IMR-90 (cell line): ENCODE measurements around the gene ADRA2A. TPM values are rescaled to one million over a fixed set of nuclear protein-coding genes. Genes with fewer than 3 reads are reported as not detected.
A peak's percentile ranks its signal among the peaks of the same experiment; 100 is the strongest.

Experiments used
- ATAC-seq: fragments of 200-7000 bp; cut with Tn5 transposase; 2 replicates; pipeline ENCODE4 v1.9.1; 2020; ENCODE audit warnings: low read depth, mild to moderate bottlenecking, moderate library complexity
- BruUV-seq: library from RNA; stranded (reverse); fragments of 400-500 nt; replicated peaks from 2 replicates; lab custom pipeline; 2021; lab: Mats Ljungman, UMichigan
- CTCF ChIA-PET: fragments of 300-600 bp; formaldehyde crosslinking; extraction: SDS; loops from one replicate; lab custom pipeline; 2021; ENCODE audit warnings: antibody characterized with exemption; lab: Yijun Ruan, JAX
- POLR2A ChIA-PET: fragments of 300-600 bp; sonication (Branson Sonifier 250); formaldehyde crosslinking; loops from one replicate; lab custom pipeline; 2022; ENCODE audit warnings: antibody characterized with exemption; ENCODE audit not compliant: unreplicated experiment; lab: Charles Lee
- DNase-seq: peaks from one replicate; pipeline ENCODE4 v3.0.0; 2013
- H2AFZ ChIP-seq: replicated peaks from 2 replicates; pipeline ENCODE3; 2013; ENCODE audit warnings: low read length, mild to moderate bottlenecking; ENCODE audit not compliant: poor library complexity
- H2AK5ac ChIP-seq: 2 replicates; pipeline ENCODE4 v1.6.1; 2013; ENCODE audit warnings: low read depth, low read length, inconsistent platforms
- H2AK9ac ChIP-seq: replicated peaks from 2 replicates; pipeline ENCODE3; 2013; ENCODE audit warnings: mild to moderate bottlenecking, low read depth, low read length, moderate library complexity; ENCODE audit not compliant: poor library complexity
- H2BK120ac ChIP-seq: 2 replicates; pipeline ENCODE4 v1.6.1; 2013; ENCODE audit warnings: low read depth, low read length, inconsistent platforms
- H2BK15ac ChIP-seq: 3 replicates; pipeline ENCODE4 v1.6.1; 2013; ENCODE audit warnings: low read depth, low read length, inconsistent platforms
- H2BK20ac ChIP-seq: 2 replicates; pipeline ENCODE4 v1.6.1; 2013; ENCODE audit warnings: low read depth, mild to moderate bottlenecking, inconsistent platforms, low read length, moderate library complexity
- H2BK5ac ChIP-seq: 2 replicates; pipeline ENCODE4 v1.6.1; 2013; ENCODE audit warnings: mild to moderate bottlenecking, low read depth, low read length, inconsistent platforms; ENCODE audit not compliant: poor library complexity, severe bottlenecking
- H3K14ac ChIP-seq: replicated peaks from 2 replicates; pipeline ENCODE4 v1.6.1; 2013; ENCODE audit warnings: low read depth, low read length, inconsistent platforms
- H3K18ac ChIP-seq: 2 replicates; pipeline ENCODE4 v1.6.1; 2013; ENCODE audit warnings: low read depth, low read length, control low read depth
- H3K23ac ChIP-seq: 2 replicates; pipeline ENCODE4 v1.6.1; 2013; ENCODE audit warnings: low read depth, low read length, inconsistent platforms
- H3K27ac ChIP-seq: 2 replicates; pipeline ENCODE4 v1.5.1; 2013; ENCODE audit warnings: mild to moderate bottlenecking, control low read depth, low read length; ENCODE audit not compliant: insufficient read depth
- H3K27me3 ChIP-seq: 2 replicates; pipeline ENCODE4 v1.6.1; 2013; ENCODE audit warnings: low read length; ENCODE audit not compliant: control insufficient read depth, insufficient read depth
- H3K36me3 ChIP-seq: 2 replicates; pipeline ENCODE4 v1.6.1; 2013; ENCODE audit warnings: low read length, mixed read lengths; ENCODE audit not compliant: control insufficient read depth, insufficient read depth
- H3K4ac ChIP-seq: 2 replicates; pipeline ENCODE4 v1.6.1; 2013; ENCODE audit warnings: low read depth, low read length, inconsistent platforms
- H3K4me1 ChIP-seq: 2 replicates; pipeline ENCODE4 v1.6.1; 2013; ENCODE audit warnings: low read length, mixed read lengths; ENCODE audit not compliant: control insufficient read depth, insufficient read depth
- H3K4me2 ChIP-seq: 2 replicates; pipeline ENCODE4 v1.6.1; 2013; ENCODE audit warnings: low read depth, mild to moderate bottlenecking, control low read depth, low read length, moderate library complexity
- H3K4me3 ChIP-seq: 2 replicates; pipeline ENCODE4 v1.5.1; 2013; ENCODE audit warnings: low read depth, mild to moderate bottlenecking, control low read depth, low read length, moderate library complexity; ENCODE audit not compliant: insufficient read depth
- H3K56ac ChIP-seq: 2 replicates; pipeline ENCODE4 v1.6.1; 2013; ENCODE audit warnings: low read length, inconsistent platforms; ENCODE audit not compliant: insufficient read depth; ENCODE audit errors: extremely low read depth
- H3K79me1 ChIP-seq, 2 experiments: 2 replicates each; pipeline ENCODE4 v1.6.1; 2013; ENCODE audit warnings: low read length in 2 of 2, inconsistent platforms in 1 of 2, low read depth in 1 of 2
- H3K9ac ChIP-seq: 2 replicates; pipeline ENCODE4 v1.6.1; 2013; ENCODE audit warnings: low read depth, low read length, control low read depth
- H3K9me1 ChIP-seq: 2 replicates; pipeline ENCODE4 v1.6.1; 2013; ENCODE audit warnings: low read length, inconsistent platforms; ENCODE audit not compliant: insufficient read depth
- H3K9me3 ChIP-seq: 2 replicates; pipeline ENCODE4 v1.6.1; 2013; ENCODE audit warnings: low read length; ENCODE audit not compliant: control insufficient read depth, insufficient read depth
- H4K20me1 ChIP-seq: 2 replicates; pipeline ENCODE4 v1.6.1; 2013; ENCODE audit warnings: low read length, inconsistent platforms; ENCODE audit not compliant: insufficient read depth
- H4K5ac ChIP-seq: 2 replicates; pipeline ENCODE4 v1.6.1; 2013; ENCODE audit warnings: mild to moderate bottlenecking, low read depth, low read length, control low read depth
- H4K8ac ChIP-seq, 2 experiments: 2 replicates each; pipeline ENCODE4 v1.6.1; 2013; ENCODE audit warnings: low read depth in 2 of 2, low read length in 2 of 2, control low read depth in 1 of 2, inconsistent platforms in 1 of 2
- H4K91ac ChIP-seq: 2 replicates; pipeline ENCODE4 v1.6.1; 2013; ENCODE audit warnings: low read depth, low read length, inconsistent platforms; ENCODE audit not compliant: insufficient read depth
- BHLHE40 ChIP-seq: fragments of 150-350 bp; IDR thresholded peaks from 2 replicates; pipeline ENCODE4 v1.6.1; 2016; ENCODE audit warnings: mild to moderate bottlenecking, low read depth, low read length
- CEBPB ChIP-seq: IDR thresholded peaks from 2 replicates; pipeline ENCODE4 v1.6.1; 2012; ENCODE audit warnings: low read depth, low read length, improper control_type of control experiment
- CHD1 ChIP-seq: IDR thresholded peaks from 2 replicates; pipeline ENCODE4 v1.6.1; 2012; ENCODE audit warnings: low read depth, low read length, improper control_type of control experiment
- ELK1 ChIP-seq: fragments of 150-350 bp; IDR thresholded peaks from 2 replicates; pipeline ENCODE4 v1.6.1; 2016; ENCODE audit warnings: low read depth, mild to moderate bottlenecking, low read length, moderate library complexity, borderline replicate concordance
- FOS ChIP-seq: fragments of 150-350 bp; IDR thresholded peaks from 2 replicates; pipeline ENCODE4 v1.6.1; 2016; ENCODE audit warnings: low read depth, low read length
- MAZ ChIP-seq: IDR thresholded peaks from 2 replicates; pipeline ENCODE4 v1.6.1; 2012; ENCODE audit warnings: low read depth, mild to moderate bottlenecking, low read length, improper control_type of control experiment, moderate library complexity, borderline replicate concordance
- MXI1 ChIP-seq: IDR thresholded peaks from 2 replicates; pipeline ENCODE4 v1.6.1; 2012; ENCODE audit warnings: low read depth, mild to moderate bottlenecking, low read length, moderate library complexity, borderline replicate concordance
- RCOR1 ChIP-seq: IDR thresholded peaks from 2 replicates; pipeline ENCODE4 v1.6.1; 2012; ENCODE audit warnings: mild to moderate bottlenecking, low read length, improper control_type of control experiment; ENCODE audit not compliant: insufficient replicate concordance
- USF2 ChIP-seq: fragments of 150-350 bp; IDR thresholded peaks from 2 replicates; pipeline ENCODE4 v1.6.1; 2017; ENCODE audit warnings: mild to moderate bottlenecking, antibody characterized with exemption, low read length, low read depth
- WGBS, 2 experiments: methylation state at CpG; one replicate each; pipeline versions ENCODE4 v1.1.5 to v1.1.7; 2013; ENCODE audit warnings: missing lambda C conversion rate in 2 of 2; ENCODE audit not compliant: insufficient read length in 1 of 2; ENCODE audit errors: extremely low coverage in 2 of 2; 5-methylcytosine and 5-hydroxymethylcytosine counted together
- dilution Hi-C: fragments of 300-500 bp; cut with HindIII; formaldehyde crosslinking; loops from one replicate; pipeline ENCODE4 v1.14.3; 2018; ENCODE audit warnings: low sequenced_read_pairs; ENCODE audit not compliant: unreplicated experiment
- in situ Hi-C: fragments of 300-500 bp; cut with MboI; formaldehyde crosslinking; loops from 3 replicates; pipeline ENCODE4 v1.14.3; 2019; ENCODE audit warnings: low sequenced_read_pairs, inconsistent platforms, mixed read lengths
- intact Hi-C: fragments of 100-400 bp; cut with micrococcal nuclease; formaldehyde crosslinking; loops from 2 replicates; pipeline ENCODE4 v1.10.0; 2022
- polyA plus RNA-seq, 3 experiments: library from polyadenylated mRNA; depleted of rRNA; stranded (reverse); fragments of >200 nt; gene quantifications; 2 replicates each; pipeline ENCODE4 v1.2.3, GENCODE V29; 2012; ENCODE audit warnings: low replicate concordance in 1 of 3
- total RNA-seq: library from RNA; depleted of rRNA; stranded (reverse); fragments of >200 nt; gene quantifications from 2 replicates; pipeline ENCODE4 v1.2.3, GENCODE V29; 2012

ADRA2A gene
- total and polyA plus RNA-seq, 2 of the 4 experiments (the other 2 are of a cell fraction): not detected

GRCh38 chr10:111075577-111076185 lies 1.1 kb upstream of the ADRA2A start:
- intact Hi-C loops: loop anchor here (2.0 to 10.0 kb wide), 2 partner anchors 519 to 1061 kb away; no protein-coding TSS in a partner anchor
- Histone ChIP-seq H3K27ac (no peak overlapping the region), H3K36me3 (no peaks in the 10 kb centered on the region), H2AK5ac (no peak overlapping the region), H4K8ac (no peak overlapping the region), H3K9me1 (no peaks in the 10 kb centered on the region), H2BK20ac (no peak overlapping the region), H3K23ac (no peak overlapping the region), H3K9me3 (peaks cover 11% of the 10 kb centered on the region; the same call in 1 of the 2 replicates), H4K20me1 (no peaks in the 10 kb centered on the region), H4K91ac (no peak overlapping the region), H2BK120ac (no peak overlapping the region), H3K4ac (no peak overlapping the region), H3K4me3 (no peak overlapping the region), H3K56ac (no peak overlapping the region), H3K27me3 (peaks cover 68% of the 10 kb centered on the region), H2BK15ac (no peak overlapping the region), H3K4me2 (no peak overlapping the region), H2AK9ac (no peak overlapping the region), H2AFZ (peak overlapping the region; percentile 65), H2BK5ac (no peak overlapping the region), H3K4me1 (no peaks in the 10 kb centered on the region; the same call in 1 of the 2 replicates), H3K9ac (no peak overlapping the region), H3K79me1 (no peaks in the 10 kb centered on the region), H3K14ac (no peak overlapping the region), H3K18ac (no peak overlapping the region), H4K5ac (no peak overlapping the region)
- BruUV-seq: no TSS peak
- POLR2A ChIA-PET: no interaction called here
- TF ChIP-seq RCOR1 (no peak), USF2 (no peak), CHD1 (no peak), MAZ (no peak), ELK1 (no peak), BHLHE40 (no peak), CEBPB (no peak), MXI1 (no peak), FOS (no peak)
- dilution Hi-C loops: no loop called here
- CTCF ChIA-PET: interaction anchor here (0.6 to 1.8 kb wide), 5 partner anchors 9 to 1061 kb away, joined by 3 to 10 read pairs (median 3); no protein-coding TSS in a partner anchor
- DNase-seq (no peak), ATAC-seq (no peak)
- no CpG with 5 or more reads among the region's 18 CpGs for WGBS, 2 experiments
- in situ Hi-C loops: loop anchor here (25.0 kb wide), 1 partner anchor 1237 kb away; no protein-coding TSS in a partner anchor
